Ishikawa (cell line): Measurements from ENCODE around the gene POLD1.

Experiments
- CEBPB ChIP-seq: IDR thresholded peaks from 2 replicates; pipeline ENCODE4 v1.6.1; 2012
- CREB1 ChIP-seq: IDR thresholded peaks from 2 replicates; pipeline ENCODE4 v1.6.1; 2012; ENCODE audit warnings: low read depth
- EGR1 ChIP-seq: IDR thresholded peaks from 2 replicates; pipeline ENCODE4 v1.6.1; 2012
- EP300 ChIP-seq: IDR thresholded peaks from 2 replicates; pipeline ENCODE4 v1.6.1; 2012; ENCODE audit warnings: borderline replicate concordance
- FOXM1 ChIP-seq: IDR thresholded peaks from 2 replicates; pipeline ENCODE4 v1.6.1; 2012; ENCODE audit warnings: low read depth, borderline replicate concordance
- NFIC ChIP-seq: IDR thresholded peaks from 2 replicates; pipeline ENCODE4 v1.6.1; 2012
- RAD21 ChIP-seq: IDR thresholded peaks from 2 replicates; pipeline ENCODE4 v1.6.1; 2012; ENCODE audit warnings: low read depth
- TAF1 ChIP-seq: IDR thresholded peaks from 2 replicates; pipeline ENCODE4 v1.6.1; 2012; ENCODE audit warnings: low read depth, mild to moderate bottlenecking
- TCF12 ChIP-seq: IDR thresholded peaks from 2 replicates; pipeline ENCODE4 v1.6.1; 2012; ENCODE audit warnings: low read depth
- TEAD4 ChIP-seq: IDR thresholded peaks from 2 replicates; pipeline ENCODE4 v1.6.1; 2012
- YY1 ChIP-seq: IDR thresholded peaks from 2 replicates; pipeline ENCODE4 v1.6.1; 2012; ENCODE audit warnings: low read depth
- ZBTB7A ChIP-seq: IDR thresholded peaks from 2 replicates; pipeline ENCODE4 v1.6.1; 2012; ENCODE audit warnings: low read depth
- TF ChIP-seq, protein P1 (sequence below): IDR thresholded peaks from 2 replicates; pipeline ENCODE4 v1.6.1; 2012
- TF ChIP-seq, protein P2 (sequence below): IDR thresholded peaks from 2 replicates; pipeline ENCODE4 v1.6.1; 2012
- TF ChIP-seq, protein P3 (sequence below): IDR thresholded peaks from 2 replicates; pipeline ENCODE4 v1.6.1; 2012; ENCODE audit warnings: low read depth, mild to moderate bottlenecking

The POLD1 gene

DNA sequence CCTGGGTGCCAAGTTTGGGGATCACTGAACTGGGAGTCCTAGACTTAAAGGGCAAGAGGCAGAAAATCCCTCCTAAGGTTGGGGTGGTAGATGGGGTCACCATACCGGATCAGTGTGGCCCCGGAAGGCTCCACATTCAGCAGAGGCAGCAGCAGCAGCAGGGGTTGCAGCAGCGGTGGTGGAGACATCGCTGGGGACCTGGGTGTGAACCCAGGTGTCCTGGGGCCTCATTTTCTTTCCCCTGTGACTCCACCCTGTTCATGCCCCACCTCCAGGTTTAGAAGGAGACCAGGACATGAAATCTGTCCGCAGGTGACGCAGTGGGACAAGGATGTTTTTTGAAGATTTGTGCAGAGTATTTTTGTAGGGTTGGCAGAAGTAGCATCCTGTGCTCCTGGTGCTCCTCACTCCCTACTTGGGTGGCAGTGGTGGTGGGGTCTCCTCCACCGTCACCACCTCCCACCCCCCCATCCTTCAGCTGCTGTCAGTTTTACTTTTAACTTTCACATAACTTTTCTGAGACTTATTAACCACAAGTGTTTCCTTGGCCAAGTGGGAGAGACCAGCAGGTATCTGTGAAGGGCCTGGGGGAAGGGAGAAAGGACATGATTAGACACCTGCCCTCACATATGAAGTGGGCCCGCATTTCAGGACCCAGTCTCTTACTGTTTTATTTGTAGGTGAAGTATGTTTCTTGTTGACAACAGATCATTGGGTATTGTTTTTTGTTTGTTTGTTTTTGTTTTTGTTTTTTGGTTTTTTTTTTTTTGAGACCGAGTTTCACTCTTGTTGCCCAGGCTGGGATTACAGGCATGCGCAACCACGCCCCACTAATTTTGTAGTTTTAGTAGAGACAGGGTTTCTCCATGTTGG is 18.5 kb upstream of the POLD1 start, which contains the start of gene NAPSA:
NAPSA (minus strand) TSS at position 206 of the 873 bp plus-strand sequence; CDS start at position 188, 18 bp downstream.
- TF ChIP-seq CEBPB (no peak), TAF1 (no peak), EGR1 (no peak), TCF12 (no peak), ZBTB7A (no peak), FOXM1 (no peak), RAD21 (no peak), NFIC (no peak), EP300 (no peak), YY1 (no peak), TEAD4 (no peak), CREB1 (no peak)
- TF ChIP-seq, protein P1, sequence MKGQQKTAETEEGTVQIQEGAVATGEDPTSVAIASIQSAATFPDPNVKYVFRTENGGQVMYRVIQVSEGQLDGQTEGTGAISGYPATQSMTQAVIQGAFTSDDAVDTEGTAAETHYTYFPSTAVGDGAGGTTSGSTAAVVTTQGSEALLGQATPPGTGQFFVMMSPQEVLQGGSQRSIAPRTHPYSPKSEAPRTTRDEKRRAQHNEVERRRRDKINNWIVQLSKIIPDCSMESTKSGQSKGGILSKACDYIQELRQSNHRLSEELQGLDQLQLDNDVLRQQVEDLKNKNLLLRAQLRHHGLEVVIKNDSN: no peak
- TF ChIP-seq, protein P2, sequence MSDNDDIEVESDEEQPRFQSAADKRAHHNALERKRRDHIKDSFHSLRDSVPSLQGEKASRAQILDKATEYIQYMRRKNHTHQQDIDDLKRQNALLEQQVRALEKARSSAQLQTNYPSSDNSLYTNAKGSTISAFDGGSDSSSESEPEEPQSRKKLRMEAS: no peak
- TF ChIP-seq, protein P3, sequence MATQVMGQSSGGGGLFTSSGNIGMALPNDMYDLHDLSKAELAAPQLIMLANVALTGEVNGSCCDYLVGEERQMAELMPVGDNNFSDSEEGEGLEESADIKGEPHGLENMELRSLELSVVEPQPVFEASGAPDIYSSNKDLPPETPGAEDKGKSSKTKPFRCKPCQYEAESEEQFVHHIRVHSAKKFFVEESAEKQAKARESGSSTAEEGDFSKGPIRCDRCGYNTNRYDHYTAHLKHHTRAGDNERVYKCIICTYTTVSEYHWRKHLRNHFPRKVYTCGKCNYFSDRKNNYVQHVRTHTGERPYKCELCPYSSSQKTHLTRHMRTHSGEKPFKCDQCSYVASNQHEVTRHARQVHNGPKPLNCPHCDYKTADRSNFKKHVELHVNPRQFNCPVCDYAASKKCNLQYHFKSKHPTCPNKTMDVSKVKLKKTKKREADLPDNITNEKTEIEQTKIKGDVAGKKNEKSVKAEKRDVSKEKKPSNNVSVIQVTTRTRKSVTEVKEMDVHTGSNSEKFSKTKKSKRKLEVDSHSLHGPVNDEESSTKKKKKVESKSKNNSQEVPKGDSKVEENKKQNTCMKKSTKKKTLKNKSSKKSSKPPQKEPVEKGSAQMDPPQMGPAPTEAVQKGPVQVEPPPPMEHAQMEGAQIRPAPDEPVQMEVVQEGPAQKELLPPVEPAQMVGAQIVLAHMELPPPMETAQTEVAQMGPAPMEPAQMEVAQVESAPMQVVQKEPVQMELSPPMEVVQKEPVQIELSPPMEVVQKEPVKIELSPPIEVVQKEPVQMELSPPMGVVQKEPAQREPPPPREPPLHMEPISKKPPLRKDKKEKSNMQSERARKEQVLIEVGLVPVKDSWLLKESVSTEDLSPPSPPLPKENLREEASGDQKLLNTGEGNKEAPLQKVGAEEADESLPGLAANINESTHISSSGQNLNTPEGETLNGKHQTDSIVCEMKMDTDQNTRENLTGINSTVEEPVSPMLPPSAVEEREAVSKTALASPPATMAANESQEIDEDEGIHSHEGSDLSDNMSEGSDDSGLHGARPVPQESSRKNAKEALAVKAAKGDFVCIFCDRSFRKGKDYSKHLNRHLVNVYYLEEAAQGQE: no peak

DNA sequence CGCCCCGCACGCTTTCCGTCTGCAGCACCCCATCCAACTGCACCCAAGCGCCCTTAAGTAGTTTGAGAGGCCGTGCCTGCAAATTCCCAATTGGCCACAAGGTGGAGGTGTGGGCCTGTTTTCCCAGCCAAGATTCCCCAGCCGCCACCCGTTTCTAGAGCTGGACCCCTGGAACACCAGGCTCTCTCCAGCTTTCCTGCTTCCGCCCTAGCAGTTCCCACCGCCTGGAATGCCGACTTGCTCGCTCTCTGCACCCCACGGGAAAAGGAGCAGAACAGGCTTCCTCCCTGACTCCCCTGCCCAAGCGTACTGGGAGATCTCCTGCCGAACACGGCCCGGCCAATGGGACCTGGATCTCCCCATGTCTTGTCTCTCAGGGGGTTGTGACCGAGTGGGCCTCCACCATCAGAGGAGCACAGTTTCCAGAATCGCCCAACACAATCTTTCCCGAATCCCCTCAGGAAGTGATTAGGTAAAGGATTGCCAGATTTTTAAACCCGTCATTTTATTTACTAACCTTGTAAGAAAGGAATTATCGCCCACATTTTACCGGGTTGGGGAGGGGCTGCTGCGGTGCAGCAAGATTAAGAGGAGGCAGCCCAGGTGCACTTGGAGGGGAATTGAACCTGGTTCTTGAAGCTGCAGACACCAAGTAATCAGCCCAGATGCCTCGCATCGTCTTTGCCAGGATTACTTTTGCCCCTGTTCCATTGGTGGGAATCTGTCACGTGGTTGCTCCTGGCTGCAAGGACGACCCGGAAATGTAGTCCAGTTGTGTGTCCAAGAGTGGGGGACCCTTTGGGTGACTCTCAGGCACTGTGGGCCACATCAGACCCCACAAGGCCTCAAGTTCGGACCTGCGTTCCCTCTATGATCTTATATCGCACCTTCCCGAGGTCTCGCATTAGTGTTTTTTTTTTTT is 15.2 kb upstream of the POLD1 start:
- TF ChIP-seq YY1 (0 out of 2 replicates have a peak, but pooled peaks have one; percentile 13), EP300 (no peak), CREB1 (no peak), CEBPB (no peak), TAF1 (no peak), ZBTB7A (no peak), TEAD4 (no peak), EGR1 (no peak), RAD21 (peak; percentile 91), TCF12 (no peak)
- TF ChIP-seq, protein P1: peak; percentile 96
- TF ChIP-seq, protein P2: peak; percentile 58

DNA sequence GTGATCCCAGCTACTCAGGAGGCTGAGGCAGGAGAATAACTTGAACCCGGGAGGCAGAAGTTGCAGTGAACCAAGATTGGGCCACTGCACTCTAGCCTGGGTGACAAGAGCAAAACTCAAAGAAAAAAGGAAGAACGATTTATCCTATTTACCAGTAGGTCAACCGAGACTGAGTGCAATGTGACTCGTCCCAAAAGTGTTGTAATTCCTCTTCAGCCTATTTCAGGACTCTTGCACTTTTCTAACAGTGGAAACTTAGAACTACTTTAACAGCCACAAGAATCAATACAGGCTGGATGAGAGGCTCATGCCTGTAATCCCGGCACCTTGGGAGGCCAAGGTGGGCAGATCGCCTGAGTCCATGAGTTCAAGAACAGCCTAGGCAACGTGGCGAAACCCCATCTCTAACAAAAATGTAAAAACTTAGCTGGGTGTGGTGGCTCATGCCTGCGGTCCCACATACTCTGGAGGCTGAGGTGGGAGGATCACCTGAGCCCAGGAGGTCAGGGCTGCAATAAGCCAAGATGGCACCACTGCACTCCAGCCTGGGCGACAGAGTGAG is 12.2 kb upstream of the POLD1 start:
- TF ChIP-seq TAF1 (no peak), TCF12 (no peak), TEAD4 (no peak), YY1 (no peak), CREB1 (no peak), CEBPB (no peak), NFIC (no peak), EP300 (no peak), RAD21 (no peak), FOXM1 (no peak), ZBTB7A (no peak), EGR1 (no peak)
- TF ChIP-seq, protein P3: no peak
- TF ChIP-seq, protein P1: no peak
- TF ChIP-seq, protein P2: no peak
